Mesothelial cell of epicardium (in vitro differentiated cells): ENCODE results near the gene MIA2. TPM values are rescaled to one million over a fixed set of nuclear protein-coding genes. Genes with fewer than 3 reads are reported as not detected.

ENCODE experiments used
- DNase-seq, 2 experiments: peaks; one replicate each; pipeline ENCODE4 v3.0.0; 2021; ENCODE audit warnings: low spot score in 2 of 2; ENCODE audit not compliant: unreplicated experiment in 2 of 2
- H3K27ac Mint-ChIP-seq: 2 replicates; pipeline ENCODE4 v1.8.0; 2021; ENCODE audit warnings: mixed read lengths
- H3K27me3 Mint-ChIP-seq: 2 replicates; pipeline ENCODE4 v1.8.0; 2021; ENCODE audit warnings: low read depth, mixed read lengths
- H3K36me3 Mint-ChIP-seq: 2 replicates; pipeline ENCODE4 v1.8.0; 2021; ENCODE audit warnings: mixed read lengths
- H3K4me1 Mint-ChIP-seq: 2 replicates; pipeline ENCODE4 v1.8.0; 2021; ENCODE audit warnings: mixed read lengths
- H3K4me3 Mint-ChIP-seq: 2 replicates; pipeline ENCODE4 v1.8.0; 2021; ENCODE audit warnings: mild to moderate bottlenecking, moderate library complexity, mixed read lengths
- H3K9me3 Mint-ChIP-seq: 2 replicates; pipeline ENCODE4 v1.8.0; 2021; ENCODE audit warnings: mixed read lengths
- total RNA-seq: library from RNA; stranded (reverse); gene quantifications from 3 replicates; pipeline ENCODE4 v1.2.1, GENCODE V29; 2021
- TF ChIP-seq, protein P1 (sequence below): fragments of 200-600 bp; sonication (generic); IDR thresholded peaks from one replicate; pipeline ENCODE4 v1.5.0; 2021; ENCODE audit warnings: antibody characterized with exemption; ENCODE audit not compliant: unreplicated experiment

Gene MIA2
- total RNA-seq, 1 donor from 2014 or later: 18.9 TPM

DNA sequence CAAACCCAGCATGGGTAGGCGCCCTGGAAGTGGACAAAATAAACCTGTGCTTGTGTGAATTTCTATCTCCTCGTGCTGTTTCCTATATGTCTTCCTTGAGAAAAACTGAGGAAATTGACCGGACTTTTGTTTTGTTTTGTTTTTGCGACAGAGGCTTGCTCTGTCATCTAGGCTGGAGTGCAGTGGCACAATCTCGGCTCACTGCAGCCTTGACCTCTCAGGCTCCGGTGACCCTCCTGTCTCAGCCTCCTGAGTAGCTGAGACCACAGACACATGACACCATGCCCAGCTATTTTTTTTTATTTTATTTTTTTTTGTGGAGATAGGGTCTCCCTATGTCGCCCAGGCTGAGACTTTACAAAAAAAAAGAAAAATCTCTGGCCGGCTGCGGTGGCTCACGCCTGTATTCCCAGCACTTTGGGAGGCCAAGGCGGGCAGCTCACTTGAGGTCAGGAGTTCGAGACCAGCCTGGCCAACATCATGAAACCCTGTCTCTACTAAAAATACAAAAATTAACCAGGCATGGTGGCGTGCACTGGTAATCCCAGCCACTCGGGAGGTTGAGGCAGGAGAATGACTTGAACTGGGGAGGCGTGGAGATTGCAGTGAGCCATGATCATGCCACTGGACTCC lies 22.5 kb upstream of the MIA2 start:
- Mint-ChIP-seq H3K4me3 (no peak overlapping the region), H3K36me3 (no peaks in the 10 kb centered on the region), H3K9me3 (peaks cover 9% of the 10 kb centered on the region), H3K27ac (no peak overlapping the region), H3K4me1 (no peaks in the 10 kb centered on the region), H3K27me3 (no peaks in the 10 kb centered on the region)
- no peak for DNase-seq
- TF ChIP-seq, protein P1, sequence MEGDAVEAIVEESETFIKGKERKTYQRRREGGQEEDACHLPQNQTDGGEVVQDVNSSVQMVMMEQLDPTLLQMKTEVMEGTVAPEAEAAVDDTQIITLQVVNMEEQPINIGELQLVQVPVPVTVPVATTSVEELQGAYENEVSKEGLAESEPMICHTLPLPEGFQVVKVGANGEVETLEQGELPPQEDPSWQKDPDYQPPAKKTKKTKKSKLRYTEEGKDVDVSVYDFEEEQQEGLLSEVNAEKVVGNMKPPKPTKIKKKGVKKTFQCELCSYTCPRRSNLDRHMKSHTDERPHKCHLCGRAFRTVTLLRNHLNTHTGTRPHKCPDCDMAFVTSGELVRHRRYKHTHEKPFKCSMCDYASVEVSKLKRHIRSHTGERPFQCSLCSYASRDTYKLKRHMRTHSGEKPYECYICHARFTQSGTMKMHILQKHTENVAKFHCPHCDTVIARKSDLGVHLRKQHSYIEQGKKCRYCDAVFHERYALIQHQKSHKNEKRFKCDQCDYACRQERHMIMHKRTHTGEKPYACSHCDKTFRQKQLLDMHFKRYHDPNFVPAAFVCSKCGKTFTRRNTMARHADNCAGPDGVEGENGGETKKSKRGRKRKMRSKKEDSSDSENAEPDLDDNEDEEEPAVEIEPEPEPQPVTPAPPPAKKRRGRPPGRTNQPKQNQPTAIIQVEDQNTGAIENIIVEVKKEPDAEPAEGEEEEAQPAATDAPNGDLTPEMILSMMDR: no peak

GRCh38 chr14:39212034-39212433 lies 21.7 kb upstream of the MIA2 start:
- TF ChIP-seq, protein P1: no peak
- Mint-ChIP-seq H3K27me3 (no peaks in the 10 kb centered on the region), H3K4me1 (no peaks in the 10 kb centered on the region), H3K27ac (no peak overlapping the region), H3K4me3 (no peak overlapping the region), H3K36me3 (no peaks in the 10 kb centered on the region), H3K9me3 (peaks cover 6% of the 10 kb centered on the region)
- DNase-seq: no peak

DNA sequence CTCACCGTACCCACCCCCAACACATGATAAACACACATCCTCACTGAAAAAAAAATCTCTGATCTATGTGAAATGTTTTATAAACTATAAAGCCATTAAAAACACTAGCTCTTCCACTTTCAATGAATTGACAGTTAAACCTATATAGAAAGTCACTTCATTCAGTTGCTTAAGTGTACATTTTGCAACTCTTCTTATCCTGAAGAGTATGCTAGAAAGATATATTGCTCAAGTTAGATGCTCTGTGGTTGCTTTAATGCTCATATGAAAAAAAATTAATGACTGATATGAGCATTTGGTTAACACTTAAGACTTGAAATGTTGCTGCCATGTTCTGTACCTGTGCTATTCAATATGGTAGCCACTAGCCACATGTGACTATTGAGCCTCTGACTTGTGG lies 21.0 kb upstream of the MIA2 start:
- no peaks in the 10 kb centered on the region for H3K27me3 Mint-ChIP-seq
- DNase-seq: no peak
- peaks cover 5% of the 10 kb centered on the region for H3K9me3 Mint-ChIP-seq
- no peak overlapping the region for H3K27ac Mint-ChIP-seq
- no peak overlapping the region for H3K4me3 Mint-ChIP-seq
- no peaks in the 10 kb centered on the region for H3K4me1 Mint-ChIP-seq
- TF ChIP-seq, protein P1: no peak
- no peaks in the 10 kb centered on the region for H3K36me3 Mint-ChIP-seq

GRCh38 chr14:39217214-39217879 lies 16.4 kb upstream of the MIA2 start:
- H3K4me1 Mint-ChIP-seq: peaks cover 8% of the 10 kb centered on the region
- no peaks in the 10 kb centered on the region for H3K27me3 Mint-ChIP-seq
- no peaks in the 10 kb centered on the region for H3K36me3 Mint-ChIP-seq
- no peak for DNase-seq
- peaks cover 4% of the 10 kb centered on the region for H3K9me3 Mint-ChIP-seq
- TF ChIP-seq, protein P1: no peak
- no peak overlapping the region for H3K27ac Mint-ChIP-seq
- no peak overlapping the region for H3K4me3 Mint-ChIP-seq

DNA sequence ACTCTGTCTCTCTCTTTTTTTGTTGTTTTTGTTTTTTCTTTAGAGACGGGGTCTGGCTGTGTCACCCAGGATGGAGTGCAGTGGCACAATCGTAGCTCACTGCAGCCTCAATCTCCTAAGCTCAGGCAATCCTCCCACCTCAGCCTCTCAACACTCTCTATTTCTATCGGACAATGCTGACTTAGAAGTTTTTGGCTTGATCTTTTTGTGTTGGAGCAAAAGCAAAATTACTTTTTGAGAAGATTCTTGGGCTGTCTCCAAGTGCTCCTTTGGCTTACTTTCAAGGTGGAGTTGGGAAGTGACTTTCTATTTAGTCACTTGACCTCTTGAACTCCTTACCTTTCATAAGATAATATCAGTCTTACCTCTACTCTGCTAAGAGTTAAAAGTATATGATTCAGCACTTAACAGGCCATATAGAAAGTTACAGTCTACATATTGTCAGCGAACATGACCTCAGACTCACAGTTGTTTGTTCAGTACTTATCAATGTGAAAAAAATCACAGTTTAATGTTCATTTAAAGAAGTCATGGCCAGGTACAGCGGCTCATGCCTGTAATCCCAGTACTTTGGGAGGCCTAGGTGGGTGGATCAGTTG lies 15.4 kb upstream of the MIA2 start:
- Mint-ChIP-seq H3K27me3 (no peaks in the 10 kb centered on the region), H3K36me3 (no peaks in the 10 kb centered on the region), H3K9me3 (peaks cover 4% of the 10 kb centered on the region), H3K4me3 (no peak overlapping the region), H3K4me1 (peaks cover 8% of the 10 kb centered on the region), H3K27ac (no peak overlapping the region)
- no peak for DNase-seq
- TF ChIP-seq, protein P1: no peak
